GM12891 (cell line): Measurements from ENCODE around the gene ID2.

Experiments
- PAX5 ChIP-seq: IDR thresholded peaks from 2 replicates; pipeline ENCODE4 v1.6.1; 2011; ENCODE audit warnings: low read length, moderate library complexity, mild to moderate bottlenecking; ENCODE audit not compliant: insufficient read depth, severe bottlenecking
- POLR2A ChIP-seq: IDR thresholded peaks from 2 replicates; pipeline ENCODE4 v1.6.1; 2011; ENCODE audit warnings: low read depth, low read length, control low read depth
- POLR2AphosphoS5 ChIP-seq: IDR thresholded peaks from 2 replicates; pipeline ENCODE4 v1.6.1; 2011; ENCODE audit warnings: low read depth, low read length, control low read depth

- TF ChIP-seq POLR2A: no peak
- TF ChIP-seq POLR2AphosphoS5: no peak
- no peak for TF ChIP-seq PAX5
Observed at GRCh38 chr2:8714971-8715370, 33.1 kb downstream of the ID2 start.
